Astrocyte of the spinal cord (primary cell): ENCODE results near the gene RPTOR.

ENCODE experiments used
- DNase-seq: peaks from one replicate; pipeline ENCODE4 v3.0.0; 2011; ENCODE audit warnings: low read depth, low spot score
- H3K4me3 ChIP-seq: 2 replicates; pipeline ENCODE4 v1.5.1; 2011; ENCODE audit warnings: low read depth, mild to moderate bottlenecking, low read length, moderate library complexity
- in situ Hi-C: cut with HindIII; loops from 2 replicates; pipeline ENCODE4 v1.10.0; 2017; ENCODE audit warnings: low sequenced_read_pairs
- TF ChIP-seq, protein P1 (sequence below): IDR thresholded peaks from 2 replicates; pipeline ENCODE4 v1.5.1; 2012; ENCODE audit warnings: low read depth, mild to moderate bottlenecking, low read length, inconsistent platforms

Gene RPTOR

GRCh38 chr17:80630560-80631120, 86.0 kb downstream of the RPTOR start:
- TF ChIP-seq, protein P1, sequence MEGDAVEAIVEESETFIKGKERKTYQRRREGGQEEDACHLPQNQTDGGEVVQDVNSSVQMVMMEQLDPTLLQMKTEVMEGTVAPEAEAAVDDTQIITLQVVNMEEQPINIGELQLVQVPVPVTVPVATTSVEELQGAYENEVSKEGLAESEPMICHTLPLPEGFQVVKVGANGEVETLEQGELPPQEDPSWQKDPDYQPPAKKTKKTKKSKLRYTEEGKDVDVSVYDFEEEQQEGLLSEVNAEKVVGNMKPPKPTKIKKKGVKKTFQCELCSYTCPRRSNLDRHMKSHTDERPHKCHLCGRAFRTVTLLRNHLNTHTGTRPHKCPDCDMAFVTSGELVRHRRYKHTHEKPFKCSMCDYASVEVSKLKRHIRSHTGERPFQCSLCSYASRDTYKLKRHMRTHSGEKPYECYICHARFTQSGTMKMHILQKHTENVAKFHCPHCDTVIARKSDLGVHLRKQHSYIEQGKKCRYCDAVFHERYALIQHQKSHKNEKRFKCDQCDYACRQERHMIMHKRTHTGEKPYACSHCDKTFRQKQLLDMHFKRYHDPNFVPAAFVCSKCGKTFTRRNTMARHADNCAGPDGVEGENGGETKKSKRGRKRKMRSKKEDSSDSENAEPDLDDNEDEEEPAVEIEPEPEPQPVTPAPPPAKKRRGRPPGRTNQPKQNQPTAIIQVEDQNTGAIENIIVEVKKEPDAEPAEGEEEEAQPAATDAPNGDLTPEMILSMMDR = no peak
- H3K4me3 ChIP-seq = no peak overlapping the region

GRCh38 chr17:80631142-80632045, 86.8 kb downstream of the RPTOR start:
- in situ Hi-C loops = no loop called here
- no peak overlapping the region for H3K4me3 ChIP-seq
- no peak for DNase-seq
- TF ChIP-seq, protein P1 = no peak

More at GRCh38 chr17:80630560-80631120, 86.0 kb downstream of the RPTOR start:
- no peak for DNase-seq
- in situ Hi-C loops = no loop called here

DNA sequence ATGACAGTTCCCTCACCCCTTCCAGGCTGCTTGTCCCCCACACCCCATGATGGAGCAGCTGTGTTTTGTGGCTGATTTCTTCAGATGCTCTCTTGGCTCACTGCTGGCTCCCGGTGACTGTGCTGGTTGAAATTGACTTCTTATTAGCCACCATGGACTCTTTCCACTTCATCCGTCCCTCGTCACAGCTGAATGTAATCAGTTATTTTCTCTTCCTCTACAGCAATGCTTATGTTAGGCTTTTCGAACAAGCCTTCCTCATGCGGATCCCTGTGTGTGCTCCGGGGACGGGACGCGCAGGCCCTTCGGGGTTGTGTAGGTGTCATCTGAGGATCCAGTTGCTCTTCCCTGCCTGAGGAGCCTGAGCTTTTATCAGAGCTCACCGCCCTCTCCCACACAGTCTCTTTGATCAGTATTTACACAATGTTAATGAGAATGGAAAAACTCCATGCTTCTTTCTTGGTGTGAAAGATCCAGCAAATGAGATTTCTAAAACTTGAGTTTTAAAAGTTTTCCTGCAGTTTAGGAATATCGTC, 87.5 kb downstream of the RPTOR start:
- H3K4me3 ChIP-seq = no peak overlapping the region
- no peak for DNase-seq
- in situ Hi-C loops = no loop called here
- TF ChIP-seq, protein P1 = no peak

- in situ Hi-C loops = no loop called here
- DNase-seq = no peak
- H3K4me3 ChIP-seq = no peak overlapping the region
- TF ChIP-seq, protein P1 = no peak
Observed at GRCh38 chr17:80633207-80633606, 88.6 kb downstream of the RPTOR start.

GRCh38 chr17:80633994-80634566, 89.4 kb downstream of the RPTOR start:
- in situ Hi-C loops = no loop called here
- no peak for DNase-seq
- TF ChIP-seq, protein P1 = no peak
- H3K4me3 ChIP-seq = no peak overlapping the region

- in situ Hi-C loops = no loop called here
- TF ChIP-seq, protein P1 = no peak
- DNase-seq = no peak
- H3K4me3 ChIP-seq = no peak overlapping the region
Observed at GRCh38 chr17:80636361-80637018, 91.9 kb downstream of the RPTOR start.
